Measurements from ENCODE around the gene GRIN2A.
A peak's percentile ranks its signal among the peaks of the same experiment; 100 is the strongest.

The GRIN2A gene

GRCh38 chr16:10028644-10029043 lies 153.6 kb downstream of the GRIN2A start:
- TF ChIP-seq CTCF (IDR thresholded peaks at IDR 0.05; ENCODE audit: low read length) (no peak), EZH2 (optimal IDR thresholded peaks at IDR 0.05; ENCODE audit: low read depth, low read length) (no peak), EZH2phosphoT487 (IDR thresholded peaks at IDR 0.05; ENCODE audit: low read length) (no peak)
- H2AFZ ChIP-seq (ENCODE audit: low read length) = no peak overlapping the region
- no peak overlapping the region for H3K9ac ChIP-seq (ENCODE audit: low read length)
- no peak for DNase-seq
- H3K27ac ChIP-seq (ENCODE audit: low read length) = no peak overlapping the region
- H3K4me3 ChIP-seq (ENCODE audit: low read length) = no peak overlapping the region
- H3K4me2 ChIP-seq (ENCODE audit: low read depth, low read length) = no peak overlapping the region
- H3K79me2 ChIP-seq (ENCODE audit: low read length) = no peaks in the 10 kb centered on the region
- H3K36me3 ChIP-seq (replicated peaks; ENCODE audit: insufficient read depth, low read length) = no peaks in the 10 kb centered on the region
- H3K9me3 ChIP-seq (replicated peaks; ENCODE audit: insufficient read depth, low read length) = no peaks in the 10 kb centered on the region
- H3F3A ChIP-seq (ENCODE audit: insufficient read depth, low read length) = no peaks in the 10 kb centered on the region
- no peaks in the 10 kb centered on the region for H3K4me1 ChIP-seq (ENCODE audit: low read length)
- H4K20me1 ChIP-seq (ENCODE audit: insufficient read depth, low read length) = no peaks in the 10 kb centered on the region
- no peaks in the 10 kb centered on the region for H3K27me3 ChIP-seq (replicated peaks; ENCODE audit: insufficient read depth, low read length)
- no peaks in the 10 kb centered on the region for H3K9me2 ChIP-seq (replicated peaks; ENCODE audit: insufficient read depth, low read length)

- no peak for TF ChIP-seq EZH2phosphoT487 (IDR thresholded peaks at IDR 0.05; ENCODE audit: low read length)
- no peak for TF ChIP-seq CTCF (IDR thresholded peaks at IDR 0.05; ENCODE audit: low read length)
- TF ChIP-seq EZH2 (optimal IDR thresholded peaks at IDR 0.05; ENCODE audit: low read depth, low read length) = no peak
- Histone ChIP-seq H3K9me3 (replicated peaks; ENCODE audit: insufficient read depth, low read length) (no peaks in the 10 kb centered on the region), H4K20me1 (ENCODE audit: insufficient read depth, low read length) (no peaks in the 10 kb centered on the region), H3K36me3 (replicated peaks; ENCODE audit: insufficient read depth, low read length) (no peaks in the 10 kb centered on the region), H3F3A (ENCODE audit: insufficient read depth, low read length) (no peaks in the 10 kb centered on the region), H2AFZ (ENCODE audit: low read length) (no peak overlapping the region), H3K27ac (ENCODE audit: low read length) (no peak overlapping the region), H3K27me3 (replicated peaks; ENCODE audit: insufficient read depth, low read length) (no peaks in the 10 kb centered on the region), H3K9ac (ENCODE audit: low read length) (no peak overlapping the region), H3K4me1 (ENCODE audit: low read length) (no peaks in the 10 kb centered on the region), H3K4me2 (ENCODE audit: low read depth, low read length) (no peak overlapping the region), H3K9me2 (replicated peaks; ENCODE audit: insufficient read depth, low read length) (no peaks in the 10 kb centered on the region), H3K4me3 (ENCODE audit: low read length) (no peak overlapping the region), H3K79me2 (ENCODE audit: low read length) (no peaks in the 10 kb centered on the region)
- no peak for DNase-seq
These were observed 154.7 kb downstream of the GRIN2A start for GRCh38 chr16:10027553-10027952.

- no peaks in the 10 kb centered on the region for H3K9me2 ChIP-seq (replicated peaks; ENCODE audit: insufficient read depth, low read length)
- H3K4me3 ChIP-seq (ENCODE audit: low read length) = no peak overlapping the region
- H2AFZ ChIP-seq (ENCODE audit: low read length) = no peak overlapping the region; the same call in 1 of the 2 replicates
- TF ChIP-seq EZH2phosphoT487 (IDR thresholded peaks at IDR 0.05; ENCODE audit: low read length) (no peak), CTCF (IDR thresholded peaks at IDR 0.05; ENCODE audit: low read length) (no peak), EZH2 (optimal IDR thresholded peaks at IDR 0.05; ENCODE audit: low read depth, low read length) (no peak)
- no peak overlapping the region for H3K27ac ChIP-seq (ENCODE audit: low read length)
- H4K20me1 ChIP-seq (ENCODE audit: insufficient read depth, low read length) = no peaks in the 10 kb centered on the region
- no peaks in the 10 kb centered on the region for H3K9me3 ChIP-seq (replicated peaks; ENCODE audit: insufficient read depth, low read length)
- H3K4me2 ChIP-seq (ENCODE audit: low read depth, low read length) = 0 out of 2 replicates have a peak overlapping the region, but pooled peaks have one; percentile 9
- DNase-seq = no peak
- H3F3A ChIP-seq (ENCODE audit: insufficient read depth, low read length) = no peaks in the 10 kb centered on the region
- no peaks in the 10 kb centered on the region for H3K36me3 ChIP-seq (replicated peaks; ENCODE audit: insufficient read depth, low read length)
- no peak overlapping the region for H3K9ac ChIP-seq (ENCODE audit: low read length)
- no peaks in the 10 kb centered on the region for H3K79me2 ChIP-seq (ENCODE audit: low read length)
- no peaks in the 10 kb centered on the region for H3K27me3 ChIP-seq (replicated peaks; ENCODE audit: insufficient read depth, low read length)
- H3K4me1 ChIP-seq (ENCODE audit: low read length) = no peaks in the 10 kb centered on the region
These were observed 155.6 kb downstream of the GRIN2A start for GRCh38 chr16:10026593-10026992.
